PC-3 (cell line): Measurements from ENCODE around the gene TEAD4. TPM values are rescaled to one million over a fixed set of nuclear protein-coding genes. Genes with fewer than 3 reads are reported as not detected.

Experiments used
- ATAC-seq: fragments of 200-7000 bp; cut with Tn5 transposase; 2 replicates; pipeline ENCODE4 v1.9.1; 2020; ENCODE audit warnings: mild to moderate bottlenecking, moderate library complexity
- BruUV-seq: library from RNA; stranded (reverse); fragments of 400-500 nt; replicated peaks from 2 replicates; lab custom pipeline; 2021; lab: Mats Ljungman, UMichigan
- CTCF ChIA-PET: fragments of 300-600 bp; sonication (Branson Sonifier 250); formaldehyde crosslinking; loops from one replicate; lab custom pipeline; 2022; ENCODE audit warnings: antibody characterized with exemption; lab: Charles Lee
- POLR2A ChIA-PET: fragments of 300-600 bp; sonication (Branson Sonifier 250); formaldehyde crosslinking; loops from one replicate; lab custom pipeline; 2022; ENCODE audit warnings: antibody characterized with exemption; ENCODE audit not compliant: unreplicated experiment; lab: Charles Lee
- DNase-seq: peaks from one replicate; pipeline ENCODE4 v3.0.0-alpha.2; 2015
- H2AFZ ChIP-seq: fragments of 300-600 bp; sonication (generic); 2 replicates; pipeline ENCODE4 v1.6.0; 2016; ENCODE audit warnings: antibody characterized with exemption, low read length
- H3F3A ChIP-seq: fragments of 300-600 bp; sonication (generic); one replicate; pipeline ENCODE4 v1.6.0; 2017; ENCODE audit warnings: antibody characterized with exemption, low read length, control low read depth, mild to moderate bottlenecking; ENCODE audit not compliant: unreplicated experiment
- H3K27ac ChIP-seq: fragments of 300-600 bp; sonication (generic); 2 replicates; pipeline ENCODE4 v1.5.1; 2016; ENCODE audit warnings: mild to moderate bottlenecking, low read length
- H3K27me3 ChIP-seq: fragments of 300-600 bp; sonication (generic); 2 replicates; pipeline ENCODE4 v1.6.1; 2016; ENCODE audit warnings: low read length, mixed read lengths
- H3K36me3 ChIP-seq: fragments of 300-600 bp; sonication (generic); 2 replicates; pipeline ENCODE4 v1.6.1; 2016; ENCODE audit warnings: low read depth, mixed run types, low read length, mixed read lengths
- H3K4me1 ChIP-seq: fragments of 300-600 bp; sonication (generic); 2 replicates; pipeline ENCODE4 v1.5.1; 2016; ENCODE audit warnings: low read length; ENCODE audit not compliant: insufficient read depth
- H3K4me2 ChIP-seq: fragments of 300-600 bp; sonication (generic); 2 replicates; pipeline ENCODE4 v1.6.0; 2016; ENCODE audit warnings: low read length
- H3K4me3 ChIP-seq: fragments of 300-600 bp; sonication (generic); 2 replicates; pipeline ENCODE4 v1.5.1; 2016; ENCODE audit warnings: mild to moderate bottlenecking, low read length, mixed read lengths
- H3K79me2 ChIP-seq: fragments of 300-600 bp; sonication (generic); 2 replicates; pipeline ENCODE4 v1.6.1; 2017; ENCODE audit warnings: low read length, mixed read lengths
- H3K9ac ChIP-seq: fragments of 300-600 bp; sonication (generic); 2 replicates; pipeline ENCODE4 v1.6.0; 2016; ENCODE audit warnings: mild to moderate bottlenecking, low read length
- H3K9me2 ChIP-seq: fragments of 300-600 bp; sonication (generic); replicated peaks from 2 replicates; pipeline ENCODE4 v1.6.1; 2016; ENCODE audit warnings: mixed run types, low read length, mixed read lengths
- H3K9me3 ChIP-seq: fragments of 300-600 bp; sonication (generic); 2 replicates; pipeline ENCODE4 v1.6.1; 2016; ENCODE audit warnings: low read length, mixed read lengths
- H4K20me1 ChIP-seq: fragments of 300-600 bp; sonication (generic); 2 replicates; pipeline ENCODE4 v1.6.1; 2016; ENCODE audit warnings: low read length, mixed read lengths
- EZH2 ChIP-seq: fragments of 300-600 bp; sonication (generic); IDR thresholded peaks from one replicate; pipeline ENCODE4 v1.6.1; 2017; ENCODE audit warnings: antibody characterized with exemption, mild to moderate bottlenecking, low read length; ENCODE audit not compliant: unreplicated experiment
- EZH2phosphoT487 ChIP-seq: fragments of 300-600 bp; sonication (generic); IDR thresholded peaks from 2 replicates; pipeline ENCODE4 v1.6.1; 2018; ENCODE audit warnings: mild to moderate bottlenecking, antibody characterized with exemption, low read length, borderline replicate concordance
- intact Hi-C: fragments of 100-400 bp; cut with micrococcal nuclease; formaldehyde crosslinking; loops from 2 replicates; pipeline ENCODE4 v1.9.0; 2023
- total RNA-seq: library from RNA; depleted of rRNA; stranded (reverse); fragments of >200 nt; gene quantifications from 2 replicates; pipeline ENCODE4 v1.2.3, GENCODE V29; 2014
- TF ChIP-seq, protein P1 (sequence below): fragments of 300-600 bp; sonication (generic); conservative IDR thresholded peaks from 2 replicates; pipeline ENCODE4 v1.5.1; 2017; ENCODE audit warnings: antibody characterized with exemption, low read depth, mild to moderate bottlenecking, low read length

TEAD4 gene
- total RNA-seq, 1 experiment from 2014 or later, result 22.3 TPM

GRCh38 chr12:2944401-2945047, 14.7 kb upstream of the TEAD4 start:
- Histone ChIP-seq H3F3A (no peaks in the 10 kb centered on the region), H3K79me2 (no peaks in the 10 kb centered on the region), H3K36me3 (no peaks in the 10 kb centered on the region), H3K27me3 (no peaks in the 10 kb centered on the region), H3K9me2 (no peaks in the 10 kb centered on the region), H3K9me3 (no peaks in the 10 kb centered on the region), H3K4me1 (no peaks in the 10 kb centered on the region), H2AFZ (peak overlapping the region; percentile 70), H3K4me2 (peak overlapping the region; percentile 56), H3K27ac (no peak overlapping the region), H3K4me3 (no peak overlapping the region), H4K20me1 (no peaks in the 10 kb centered on the region), H3K9ac (no peak overlapping the region)
- TF ChIP-seq, protein P1, sequence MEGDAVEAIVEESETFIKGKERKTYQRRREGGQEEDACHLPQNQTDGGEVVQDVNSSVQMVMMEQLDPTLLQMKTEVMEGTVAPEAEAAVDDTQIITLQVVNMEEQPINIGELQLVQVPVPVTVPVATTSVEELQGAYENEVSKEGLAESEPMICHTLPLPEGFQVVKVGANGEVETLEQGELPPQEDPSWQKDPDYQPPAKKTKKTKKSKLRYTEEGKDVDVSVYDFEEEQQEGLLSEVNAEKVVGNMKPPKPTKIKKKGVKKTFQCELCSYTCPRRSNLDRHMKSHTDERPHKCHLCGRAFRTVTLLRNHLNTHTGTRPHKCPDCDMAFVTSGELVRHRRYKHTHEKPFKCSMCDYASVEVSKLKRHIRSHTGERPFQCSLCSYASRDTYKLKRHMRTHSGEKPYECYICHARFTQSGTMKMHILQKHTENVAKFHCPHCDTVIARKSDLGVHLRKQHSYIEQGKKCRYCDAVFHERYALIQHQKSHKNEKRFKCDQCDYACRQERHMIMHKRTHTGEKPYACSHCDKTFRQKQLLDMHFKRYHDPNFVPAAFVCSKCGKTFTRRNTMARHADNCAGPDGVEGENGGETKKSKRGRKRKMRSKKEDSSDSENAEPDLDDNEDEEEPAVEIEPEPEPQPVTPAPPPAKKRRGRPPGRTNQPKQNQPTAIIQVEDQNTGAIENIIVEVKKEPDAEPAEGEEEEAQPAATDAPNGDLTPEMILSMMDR, result peak; percentile 88
- TF ChIP-seq EZH2phosphoT487 (no peak), EZH2 (no peak)
- DNase-seq (peak; percentile 56), ATAC-seq (peak; percentile 70)
- BruUV-seq, result no TSS peak
- CTCF ChIA-PET, result interaction anchor here (0.6 to 2.1 kb wide), 3 partner anchors 53 to 97 kb away, joined by 3 to 8 read pairs (median 3); no protein-coding TSS in a partner anchor
- intact Hi-C loops, result loop anchor here (1.0 kb wide), 1 partner anchor 59 kb away; no protein-coding TSS in a partner anchor
- POLR2A ChIA-PET, result no interaction called here

DNA sequence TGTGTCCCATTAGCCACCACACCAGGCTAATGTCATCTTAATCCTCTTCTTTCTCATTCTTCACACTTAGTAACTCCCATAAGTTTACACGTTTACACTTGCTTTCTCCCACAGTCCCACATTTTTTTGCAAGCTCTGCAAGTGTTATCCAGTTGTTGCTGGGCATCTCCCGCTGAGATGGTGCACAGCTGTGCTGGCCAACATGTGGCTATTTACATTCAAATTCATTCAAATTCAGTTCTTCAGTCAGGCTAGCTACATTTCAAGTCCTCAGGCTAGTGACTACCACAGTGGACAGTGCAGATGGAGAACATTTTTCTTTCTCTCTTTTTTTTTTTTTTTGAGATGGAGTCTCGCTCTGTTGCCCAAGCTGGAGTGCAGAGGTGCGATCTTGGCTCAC, 9.8 kb upstream of the TEAD4 start:
- H3K79me2 ChIP-seq, result no peaks in the 10 kb centered on the region
- no peak overlapping the region for H2AFZ ChIP-seq
- no TSS peak for BruUV-seq
- TF ChIP-seq, protein P1, result no peak
- TF ChIP-seq EZH2phosphoT487 (no peak), EZH2 (no peak)
- ChIA-PET CTCF (no interaction called here), POLR2A (no interaction called here)
- no peak for ATAC-seq
- no peaks in the 10 kb centered on the region for H3K36me3 ChIP-seq
- H3F3A ChIP-seq, result no peaks in the 10 kb centered on the region
- no peaks in the 10 kb centered on the region for H3K9me2 ChIP-seq
- H4K20me1 ChIP-seq, result no peaks in the 10 kb centered on the region
- no peak overlapping the region for H3K4me3 ChIP-seq
- H3K27ac ChIP-seq, result no peak overlapping the region
- H3K27me3 ChIP-seq, result no peaks in the 10 kb centered on the region
- no peaks in the 10 kb centered on the region for H3K9me3 ChIP-seq
- H3K4me2 ChIP-seq, result no peak overlapping the region
- no peaks in the 10 kb centered on the region for H3K4me1 ChIP-seq
- intact Hi-C loops, result no loop called here
- no peak overlapping the region for H3K9ac ChIP-seq
- DNase-seq, result no peak

- no peak overlapping the region for H3K4me3 ChIP-seq
- peaks cover 4% of the 10 kb centered on the region; the same call in 1 of the 2 replicates for H4K20me1 ChIP-seq
- no TSS peak for BruUV-seq
- intact Hi-C loops, result no loop called here
- H3K9me3 ChIP-seq, result no peaks in the 10 kb centered on the region
- no peaks in the 10 kb centered on the region for H3F3A ChIP-seq
- POLR2A ChIA-PET, result no interaction called here
- H3K27me3 ChIP-seq, result no peaks in the 10 kb centered on the region
- no peak for ATAC-seq
- peaks cover 12% of the 10 kb centered on the region for H3K4me1 ChIP-seq
- H3K27ac ChIP-seq, result no peak overlapping the region
- no peaks in the 10 kb centered on the region for H3K9me2 ChIP-seq
- peaks cover 12% of the 10 kb centered on the region for H3K79me2 ChIP-seq
- no peak overlapping the region for H3K9ac ChIP-seq
- no peak overlapping the region for H2AFZ ChIP-seq
- TF ChIP-seq EZH2phosphoT487, result no peak
- no peak for TF ChIP-seq EZH2
- TF ChIP-seq, protein P1, result no peak
- no peak overlapping the region for H3K4me2 ChIP-seq
- no peaks in the 10 kb centered on the region for H3K36me3 ChIP-seq
- CTCF ChIA-PET, result no interaction called here
- DNase-seq, result no peak
These were observed 3.3 kb upstream of the TEAD4 start for GRCh38 chr12:2955888-2956287.
